GM21423 (cell line): ENCODE results near the gene ADIPOR2.
"Not testable (repeated sequence)": the region's sequence is repeated elsewhere in the genome, so short reads cannot be mapped to it uniquely, and the experiment has no call there.

Experiments
- ATAC-seq: cut with Tn5 transposase; IDR thresholded peaks from one replicate; pipeline ENCODE4 v1.9.1; 2021; ENCODE audit warnings: mild to moderate bottlenecking, moderate library complexity; ENCODE audit not compliant: unreplicated experiment

Gene ADIPOR2

DNA sequence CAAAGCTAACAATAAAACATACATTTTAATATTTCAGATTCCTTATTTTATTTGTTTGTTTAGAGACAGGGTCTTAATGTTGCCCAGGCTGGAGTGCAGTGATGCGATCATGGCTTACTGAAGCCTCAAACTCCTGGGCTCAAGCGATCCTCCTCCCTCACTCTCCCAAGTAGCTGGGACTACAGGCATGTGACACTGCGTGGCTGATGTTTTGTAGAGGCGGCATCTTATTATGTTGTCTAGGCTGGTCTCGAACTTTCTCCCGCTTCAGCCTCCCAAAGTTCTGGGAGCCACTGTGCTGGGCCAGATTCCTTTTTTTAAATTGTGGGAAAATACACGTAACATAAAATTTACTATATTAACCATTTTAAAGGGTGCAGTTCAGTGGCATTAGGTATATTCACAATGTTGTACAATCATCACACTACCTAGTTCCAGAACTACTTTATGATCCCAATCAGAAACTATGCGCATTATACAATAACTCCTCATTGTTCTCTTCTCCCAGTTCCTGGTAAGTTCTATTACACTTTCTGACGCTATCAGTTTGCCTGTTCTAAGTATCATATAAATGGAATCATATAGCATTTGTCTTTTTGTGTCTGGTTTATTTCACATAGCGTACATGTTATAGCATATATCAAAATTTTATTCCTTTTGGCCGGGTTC, 40.3 kb downstream of the ADIPOR2 start:
- no peak for ATAC-seq

DNA sequence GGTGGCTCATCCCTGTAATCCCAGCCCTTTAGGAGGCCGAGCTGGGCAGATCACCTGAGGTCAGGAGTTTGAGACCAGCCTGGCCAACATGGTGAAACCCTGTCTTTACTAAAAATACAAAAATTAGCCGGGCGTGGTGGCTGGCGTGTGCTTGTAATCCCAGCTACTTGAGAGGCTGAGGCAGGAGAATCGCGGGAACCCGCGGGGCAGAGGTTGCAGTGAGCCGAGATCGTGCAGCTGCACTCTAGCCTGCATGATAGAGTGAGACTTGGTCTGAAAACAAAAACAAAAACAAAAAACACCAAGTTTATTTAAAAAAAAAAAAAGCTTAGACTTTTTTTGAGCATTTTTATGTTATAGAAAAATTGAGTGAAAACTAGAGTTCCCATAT, 40.8 kb downstream of the ADIPOR2 start:
- not testable (repeated sequence) for ATAC-seq

DNA sequence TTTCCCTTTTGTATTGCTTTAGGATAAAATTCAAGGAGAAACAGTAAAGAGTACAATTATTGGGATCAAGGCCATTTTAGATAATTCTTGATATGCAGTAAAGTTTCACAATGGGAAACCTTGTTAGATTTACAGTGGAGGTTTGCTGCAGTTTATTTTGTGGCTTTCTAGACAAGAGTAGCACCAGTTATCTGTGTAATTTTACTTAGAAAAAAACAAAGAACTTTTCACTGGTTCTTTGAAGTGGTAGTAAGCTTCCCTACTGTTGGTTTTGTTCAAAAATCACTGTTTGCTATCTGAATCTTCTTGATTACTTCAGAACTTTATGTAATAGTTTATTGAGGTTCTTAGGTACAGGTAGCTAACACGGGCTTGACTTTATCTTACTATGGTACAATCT, 42.0 kb downstream of the ADIPOR2 start:
- ATAC-seq = no peak

DNA sequence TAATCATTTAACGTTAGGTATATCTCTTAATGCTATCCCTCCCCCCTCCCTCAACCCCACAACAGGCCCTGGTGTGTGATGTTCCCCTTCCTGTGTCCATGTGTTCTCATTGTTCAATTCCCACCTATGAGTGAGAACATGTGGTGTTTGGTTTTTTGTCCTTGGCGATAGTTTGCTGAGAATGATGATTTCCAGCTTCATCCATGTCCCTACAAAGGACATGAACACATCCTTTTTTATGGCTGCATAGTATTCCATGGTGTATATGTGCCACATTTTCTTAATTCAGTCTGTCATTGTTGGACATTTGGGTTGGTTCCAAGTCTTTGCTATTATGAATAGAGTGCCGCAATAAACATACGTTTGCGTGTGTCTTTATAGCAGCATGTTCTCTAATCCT, 42.8 kb downstream of the ADIPOR2 start:
- not testable (repeated sequence) for ATAC-seq

DNA sequence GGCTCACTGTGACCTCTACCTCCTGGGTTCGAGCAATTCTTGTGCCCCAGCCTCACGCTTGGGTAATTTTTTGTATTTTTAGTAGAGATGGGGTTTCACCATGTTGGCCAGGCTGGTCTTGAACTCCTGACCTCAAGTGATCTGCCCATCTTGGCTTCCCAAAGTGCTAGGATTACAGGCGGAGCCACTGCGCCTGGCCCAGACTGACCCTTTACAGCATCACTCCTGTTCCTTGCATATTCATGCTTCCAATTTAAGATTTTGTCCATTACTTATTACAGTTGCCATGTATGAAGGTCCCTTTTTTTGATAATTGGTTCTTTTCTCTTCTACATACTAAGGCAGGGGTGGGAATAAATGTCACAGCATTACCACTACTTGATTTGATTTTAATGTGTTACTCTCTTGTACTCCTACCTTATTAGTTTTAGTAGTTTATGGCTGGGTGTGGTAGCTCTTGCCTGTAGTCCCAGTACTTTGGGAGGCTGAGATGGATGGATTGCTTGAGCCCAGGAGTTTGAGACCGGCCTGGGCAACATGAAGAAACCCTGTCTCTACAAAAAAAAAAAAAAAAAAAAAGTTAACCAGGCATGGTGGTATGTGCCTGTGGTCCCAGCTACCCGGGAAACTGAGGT, 46.9 kb downstream of the ADIPOR2 start:
- ATAC-seq = no peak

DNA sequence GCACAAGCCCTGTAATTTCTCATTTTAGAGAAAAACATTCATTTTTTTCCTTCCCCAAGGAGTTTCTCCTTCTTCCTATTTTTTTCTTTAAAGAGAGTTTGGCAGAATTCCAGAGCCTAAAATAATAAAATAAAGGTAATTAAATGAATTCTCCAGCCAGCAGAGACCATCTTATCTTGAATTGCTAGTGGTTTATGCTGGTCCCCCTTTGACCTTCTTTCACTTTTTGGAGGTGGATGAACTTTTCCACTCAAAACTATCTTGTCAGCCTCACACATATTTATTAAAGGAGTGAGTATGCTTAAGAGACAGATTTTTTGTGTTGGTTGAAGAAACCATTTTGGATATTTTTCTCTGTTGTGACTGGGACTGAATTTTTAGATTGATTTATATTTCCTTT, 47.6 kb downstream of the ADIPOR2 start:
- no peak for ATAC-seq

DNA sequence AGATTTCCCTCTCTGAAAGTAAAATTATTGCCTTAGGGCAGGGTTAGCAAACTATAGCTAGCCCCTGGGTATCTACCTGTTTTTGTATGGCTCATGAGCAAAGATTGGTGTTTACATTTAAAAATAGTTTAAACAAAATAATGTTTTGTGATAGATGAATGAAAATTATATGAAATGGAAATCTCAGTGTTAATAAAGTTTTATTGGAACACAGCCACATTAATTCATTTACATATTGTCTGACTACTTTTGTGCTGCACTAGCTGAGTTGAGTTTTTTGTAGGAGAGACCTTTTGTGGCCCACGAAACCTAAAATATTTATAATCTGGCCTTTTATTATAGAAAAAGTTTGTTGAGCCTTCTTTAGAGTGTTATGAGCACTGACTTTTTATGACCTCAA, 48.5 kb downstream of the ADIPOR2 start:
- ATAC-seq = no peak

DNA sequence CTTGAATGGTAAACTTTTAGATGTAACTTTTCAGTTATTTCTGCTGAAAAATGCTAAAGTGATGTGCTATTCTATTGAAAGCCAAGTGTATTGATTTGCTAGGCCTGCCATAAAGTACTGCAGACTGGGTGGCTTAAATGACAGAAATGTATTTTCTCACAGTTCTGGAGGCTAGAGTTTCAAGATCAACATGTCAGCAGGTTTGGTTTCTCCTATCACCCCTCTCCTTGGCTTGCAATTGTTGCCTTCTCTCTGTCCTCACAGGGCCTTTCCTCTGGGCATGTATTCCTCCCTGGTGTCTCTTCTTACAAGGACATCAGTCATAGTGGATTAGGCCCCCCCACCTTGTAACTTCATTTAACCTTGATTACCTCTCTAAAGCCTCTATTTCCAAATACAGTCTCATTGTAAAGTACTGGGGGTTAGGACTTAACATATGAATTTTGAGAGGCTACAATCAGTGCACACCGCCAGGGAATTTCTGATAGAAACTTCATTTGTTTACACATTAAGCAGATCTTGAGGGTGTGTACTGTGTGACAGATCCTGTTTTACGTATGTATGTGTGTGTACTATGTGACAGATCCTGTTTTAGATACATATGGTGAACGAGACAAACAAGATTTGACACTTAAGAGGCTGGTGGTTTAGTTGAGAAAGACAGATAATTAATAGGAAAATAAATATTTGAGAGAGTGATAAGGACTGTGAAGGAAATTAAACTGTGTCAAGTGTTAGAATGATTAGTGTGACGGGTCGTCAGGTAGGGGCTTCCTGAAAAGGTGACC, 49.5 kb downstream of the ADIPOR2 start:
- no peak for ATAC-seq

DNA sequence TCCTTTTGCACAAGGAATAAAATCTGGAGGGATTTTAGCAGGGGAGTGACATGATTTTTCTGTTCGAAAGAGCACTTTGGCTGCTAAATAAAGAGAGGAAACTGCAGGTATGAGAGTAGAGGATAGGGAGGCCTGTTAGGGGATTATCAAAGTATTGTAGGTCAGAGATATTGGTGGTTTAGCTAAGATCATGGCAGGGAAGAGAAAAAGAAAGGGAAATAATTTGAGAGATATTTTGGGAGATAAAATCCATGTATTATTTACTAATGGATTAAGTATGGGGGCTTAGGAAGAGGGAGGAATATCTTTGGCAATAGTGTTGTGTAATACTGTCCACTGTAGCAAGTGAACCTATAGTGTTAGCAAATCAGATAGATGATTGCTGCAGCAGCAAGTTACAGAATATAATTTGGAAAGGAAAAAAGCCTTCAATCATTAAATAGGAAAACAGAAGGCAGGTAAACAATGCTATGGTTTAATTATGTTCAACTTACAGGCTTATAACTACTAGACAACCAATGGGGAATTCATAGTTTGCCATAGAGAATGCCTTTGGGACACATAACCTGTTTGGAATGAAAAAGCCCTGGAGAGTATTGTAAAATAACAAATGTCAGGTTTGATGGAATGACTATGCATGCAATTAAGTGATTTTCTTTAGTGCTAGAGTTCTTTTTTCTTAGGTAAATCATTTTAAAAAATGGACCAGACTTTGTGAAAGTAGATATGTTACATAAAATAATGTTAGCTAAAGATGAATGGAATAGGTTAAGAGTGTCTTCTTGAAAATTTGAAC, 50.5 kb downstream of the ADIPOR2 start:
- no peak for ATAC-seq

DNA sequence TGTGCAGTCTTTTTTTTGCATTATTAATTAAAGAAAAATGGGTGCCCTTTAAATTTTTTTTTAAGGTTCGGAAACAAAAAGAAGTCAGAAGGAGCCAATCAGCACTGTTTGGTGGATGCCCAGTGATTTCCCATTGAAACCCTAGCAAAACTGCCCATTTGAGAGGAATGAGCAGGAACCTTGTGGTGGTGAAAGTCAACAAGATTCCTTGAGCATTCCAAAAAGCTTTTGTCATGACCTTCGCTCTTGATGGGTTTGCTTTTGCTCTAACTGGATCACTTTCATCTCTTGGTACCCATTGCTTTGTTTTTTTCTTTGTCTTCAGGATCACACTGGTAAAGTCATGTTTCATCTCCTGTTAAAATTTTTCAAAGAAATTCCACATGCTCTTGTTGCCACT, 54.1 kb downstream of the ADIPOR2 start:
- ATAC-seq = no peak

DNA sequence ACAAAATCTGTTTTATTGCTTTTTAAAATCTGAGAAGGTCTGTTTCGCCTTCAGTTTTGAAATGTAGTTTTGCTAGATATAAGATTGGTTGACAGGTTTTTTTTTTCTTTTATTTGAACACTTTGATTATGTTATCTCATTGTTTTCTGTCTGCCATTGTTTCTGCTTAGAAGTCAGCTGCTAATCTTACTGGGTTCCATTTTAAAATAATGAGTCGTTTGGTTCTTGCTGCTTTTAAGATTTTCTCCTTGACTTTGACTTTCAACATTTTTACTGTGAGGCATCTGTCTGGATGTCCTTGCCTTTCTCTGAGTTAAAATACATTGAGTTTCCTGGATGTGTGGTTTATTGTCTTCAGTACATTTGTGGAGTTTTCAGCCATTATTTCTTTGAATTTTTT, 56.7 kb downstream of the ADIPOR2 start:
- no peak for ATAC-seq

DNA sequence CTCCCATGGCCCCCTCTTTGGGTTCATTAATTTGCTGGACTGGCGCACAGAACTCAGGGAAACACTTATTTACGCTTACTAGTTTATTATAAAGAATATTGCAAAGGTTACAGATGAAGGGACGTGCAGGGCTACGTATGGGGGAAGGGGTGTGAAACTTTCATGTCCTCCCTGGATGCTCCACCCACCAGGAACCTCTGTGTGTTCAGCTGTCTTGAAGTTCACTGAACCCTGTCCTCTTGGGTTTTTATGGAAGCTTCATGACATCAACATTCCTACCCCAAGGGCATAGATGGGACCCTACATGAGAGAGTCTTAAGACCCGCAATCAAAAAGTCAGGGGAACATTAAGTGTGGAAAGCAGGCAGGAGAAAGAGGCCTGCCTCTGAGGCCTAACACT, 58.1 kb downstream of the ADIPOR2 start:
- no peak for ATAC-seq

DNA sequence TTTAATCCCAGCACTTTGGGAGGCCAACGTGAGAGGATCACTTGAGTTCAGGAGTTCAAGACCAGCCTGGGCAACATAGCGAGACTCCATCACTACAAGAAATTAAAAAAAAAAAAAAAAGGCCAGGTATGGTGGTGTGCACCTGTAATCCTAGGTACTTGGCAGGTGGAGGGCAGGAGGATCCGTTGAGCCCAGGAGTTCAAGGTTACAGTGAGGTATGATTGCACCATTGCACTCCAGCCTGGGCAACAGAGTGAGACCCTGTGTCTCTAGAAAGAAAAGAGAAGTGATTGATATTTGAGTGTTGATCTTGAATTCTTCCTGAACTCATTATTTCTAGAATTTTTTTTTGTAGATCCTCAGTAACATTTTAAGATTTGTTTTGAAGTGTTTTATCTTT, 59.4 kb downstream of the ADIPOR2 start:
- no peak for ATAC-seq

DNA sequence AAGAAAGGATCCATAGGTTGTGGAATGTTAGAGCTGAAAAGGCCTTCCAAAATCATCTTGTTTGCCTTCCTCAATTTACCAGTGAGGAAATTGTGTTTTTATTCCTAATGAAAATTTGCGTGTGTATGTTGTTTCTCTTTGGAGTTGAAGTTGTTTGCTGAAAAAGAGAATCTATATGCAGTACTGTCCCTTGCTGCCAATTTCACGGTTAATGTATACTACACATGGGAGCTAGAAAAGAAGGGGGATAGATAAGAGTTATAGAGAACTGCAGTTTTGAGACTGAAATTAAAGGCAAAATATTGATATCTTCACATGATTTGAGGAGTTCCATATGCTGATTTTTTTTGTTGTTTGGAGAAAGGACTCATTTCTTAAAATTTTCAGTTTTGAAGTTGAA, 67.5 kb downstream of the ADIPOR2 start:
- no peak for ATAC-seq

DNA sequence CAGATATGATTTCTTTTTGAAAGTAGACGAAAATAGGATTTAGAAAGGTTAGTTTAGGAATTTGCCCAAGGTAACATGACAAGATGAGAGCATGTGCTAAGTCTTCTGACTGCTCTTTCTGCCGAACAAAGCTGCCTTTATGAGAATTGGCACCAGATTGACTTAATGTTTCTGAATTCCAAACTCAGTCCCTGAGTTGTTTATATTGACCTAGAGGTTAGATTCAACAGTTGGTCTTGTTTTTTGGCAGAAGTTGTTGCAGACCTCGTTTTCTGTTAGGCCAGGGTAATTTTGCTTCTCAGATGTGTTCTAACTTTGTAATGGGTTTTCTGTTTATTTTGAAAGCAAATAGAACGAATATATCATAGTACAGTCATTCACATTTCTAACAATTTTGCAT, 68.0 kb downstream of the ADIPOR2 start:
- ATAC-seq = no peak

DNA sequence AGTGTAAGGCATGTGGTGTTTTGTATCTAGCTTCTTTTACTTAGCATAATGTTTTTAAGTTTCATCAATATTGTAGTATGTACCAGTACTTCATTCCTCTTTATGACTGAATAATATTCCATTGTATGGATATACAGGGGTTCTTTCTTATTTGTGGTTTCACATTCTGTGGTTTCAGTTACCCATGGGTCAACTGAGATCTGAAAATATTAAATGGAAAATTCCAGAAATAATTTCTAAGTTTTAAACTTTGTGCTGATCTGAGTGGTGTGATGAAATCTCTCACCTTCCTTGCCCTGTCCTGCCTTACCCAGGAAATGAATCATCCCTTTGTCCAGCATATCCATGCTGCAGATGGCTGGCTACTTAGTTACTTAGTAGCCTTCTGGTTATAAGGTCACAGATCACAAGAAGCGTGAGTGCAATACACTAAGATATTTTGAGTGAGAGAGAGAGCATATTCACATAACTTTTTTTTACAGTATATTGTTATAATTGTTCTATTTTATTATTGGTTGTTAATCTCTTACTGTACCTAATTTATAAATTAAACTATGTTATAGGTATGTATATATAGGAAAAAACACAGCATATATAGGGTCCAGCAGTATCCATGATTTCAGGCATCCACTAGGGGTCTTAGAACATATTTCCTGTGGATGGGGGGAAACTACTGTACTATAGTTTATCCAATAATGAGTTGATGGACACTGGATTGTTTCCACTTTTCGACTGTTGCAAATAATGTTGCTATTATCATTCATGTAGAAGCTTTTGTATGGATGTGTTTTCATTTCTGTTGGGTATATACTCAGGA, 69.9 kb downstream of the ADIPOR2 start:
- no peak for ATAC-seq

DNA sequence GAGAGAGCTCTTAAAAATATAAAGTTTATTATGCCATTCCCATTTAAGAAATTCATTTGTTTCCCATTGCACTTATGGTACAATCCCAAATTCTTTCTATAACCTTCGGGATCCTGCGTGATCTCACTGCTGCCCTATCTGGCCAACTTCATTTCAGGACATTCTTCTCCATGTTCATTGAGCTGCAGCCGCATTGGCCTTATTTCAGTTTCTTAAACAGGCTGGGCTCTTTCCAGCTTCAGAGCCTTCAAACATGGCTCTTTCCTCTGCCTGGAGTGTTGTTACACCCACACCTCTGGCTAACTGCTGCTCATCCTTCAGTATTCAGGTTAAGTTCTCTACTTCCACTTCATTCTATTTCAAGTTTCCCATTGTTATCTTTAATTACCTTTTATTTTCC, 71.0 kb downstream of the ADIPOR2 start:
- no peak for ATAC-seq

DNA sequence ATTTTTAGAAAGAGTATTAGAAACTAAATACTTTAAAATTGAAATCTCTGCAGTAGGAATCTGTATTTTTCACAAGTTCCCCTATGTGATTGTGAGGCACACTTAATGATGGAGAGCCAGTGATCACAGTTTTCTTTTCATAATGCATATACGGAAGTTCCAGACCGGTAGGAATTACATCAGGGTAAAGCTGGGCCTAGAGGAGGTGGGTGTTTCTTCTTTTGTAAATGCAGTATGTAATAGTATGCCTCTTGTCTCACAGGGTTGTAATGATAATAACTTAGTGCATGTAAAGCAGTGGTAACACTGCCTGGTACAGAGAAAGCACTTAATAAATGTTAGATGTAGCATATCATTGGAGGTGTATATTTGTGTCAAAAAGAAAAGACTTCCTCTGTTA, 72.3 kb downstream of the ADIPOR2 start:
- no peak for ATAC-seq

DNA sequence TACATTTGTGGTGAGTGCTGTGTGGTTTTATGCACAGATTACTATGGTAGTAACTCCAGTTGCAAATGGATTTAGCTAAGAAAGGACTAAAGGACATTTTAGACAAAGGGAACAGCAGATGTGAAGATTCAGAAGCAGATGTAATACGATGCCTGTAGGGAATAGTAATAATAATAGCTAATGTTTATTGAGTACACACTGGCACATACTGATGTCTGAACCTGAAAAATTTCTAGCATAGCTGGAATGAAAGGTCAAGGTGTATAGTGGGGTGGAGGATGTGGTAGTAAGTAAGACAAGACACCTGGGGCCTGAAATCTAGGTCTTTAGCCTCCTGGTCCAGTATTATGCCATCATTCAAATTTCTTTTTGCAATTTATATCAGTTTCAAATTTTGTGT, 75.2 kb downstream of the ADIPOR2 start:
- no peak for ATAC-seq

DNA sequence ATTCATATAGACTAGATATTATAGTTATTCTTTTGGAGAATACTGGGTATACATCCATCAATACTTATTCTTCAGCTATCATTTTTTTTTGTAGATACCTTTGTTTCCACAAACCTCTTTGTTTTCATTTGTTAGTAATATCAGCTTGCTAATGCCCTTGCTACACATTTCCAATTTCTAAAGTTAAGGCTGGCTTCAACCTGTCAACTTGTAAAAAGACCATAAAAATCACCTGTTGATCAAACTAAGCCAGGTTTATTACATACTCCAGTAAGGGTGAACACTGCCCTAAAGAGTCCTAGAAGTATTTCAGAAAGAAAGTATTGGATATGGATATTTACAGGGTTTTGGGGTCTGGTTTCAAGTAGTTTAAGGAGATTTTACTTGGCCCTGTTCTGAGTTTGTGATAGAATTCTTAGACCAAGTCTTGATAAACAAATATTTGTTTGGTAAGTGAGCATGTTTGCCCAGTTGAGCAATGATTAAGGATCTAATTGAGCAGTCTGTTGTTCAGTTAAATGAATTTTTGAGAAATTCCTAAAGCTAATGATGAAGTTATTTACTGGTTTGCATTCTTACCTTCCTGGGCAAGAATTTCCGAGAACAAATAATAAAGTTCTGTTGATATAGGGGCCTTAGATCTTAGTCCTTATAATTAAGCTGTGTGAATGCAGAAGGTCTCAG, 76.7 kb downstream of the ADIPOR2 start:
- no peak for ATAC-seq
